ENCODE measurements around the gene PTGER2. TPM values are rescaled to one million over a fixed set of nuclear protein-coding genes. Genes with fewer than 3 reads are reported as not detected.

PTGER2 gene
- total RNA-seq, 2 experiments from 2014 or later, result 4.3 to 4.8 TPM

GRCh38 chr14:52319919-52320318 lies 5.8 kb downstream of the PTGER2 start:
- intact Hi-C loops (cut with DNase I, micrococcal nuclease), result loop anchor here in 1 of 2 experiments (10.0 kb wide), 1 partner anchor 85 kb away; no protein-coding TSS in a partner anchor
- peaks cover 20% of the 10 kb centered on the region for H3K27me3 Mint-ChIP-seq

GRCh38 chr14:52325126-52325525 lies 11.0 kb downstream of the PTGER2 start:
- Histone ChIP-seq H3K36me3 (ENCODE audit: insufficient read depth, low read length) (peaks cover 4% of the 10 kb centered on the region), H3K27me3 (ENCODE audit: control insufficient read depth in 1 of 2, insufficient read depth in 2 of 2, low read length in 2 of 2) (no peaks in the 10 kb centered on the region), H3K27ac (ENCODE audit: low read depth in 1 of 2, low read length in 2 of 2) (no peak overlapping the region), H3K4me1 (ENCODE audit: insufficient read depth, low read length) (peaks cover 11% of the 10 kb centered on the region), H3K9me3 (ENCODE audit: control insufficient read depth in 1 of 2, insufficient read depth in 1 of 2, low read length in 2 of 2) (peaks cover 4 to 12% of the 10 kb centered on the region in 2 experiments), H3K4me3 (ENCODE audit: low read length) (no peak overlapping the region)
- POLR2A ChIA-PET, result interaction anchor here (1.3 to 2.4 kb wide), 2 partner anchors 11 to 13 kb away, joined by 3 to 9 read pairs; partner anchors contain the start of gene PTGER2
- intact Hi-C loops (cut with DNase I, micrococcal nuclease), result no loop called here
- H3K9me3 Mint-ChIP-seq, result peaks cover 4% of the 10 kb centered on the region
- CTCF ChIA-PET, result no interaction called here
- H3K27ac Mint-ChIP-seq, result peak overlapping the region; percentile 10
- no peaks in the 10 kb centered on the region for H3K27me3 Mint-ChIP-seq
- peaks cover 46% of the 10 kb centered on the region for H3K36me3 Mint-ChIP-seq (ENCODE audit: low read depth)
- DNase-seq (peak in 4 of 14 experiments; percentile 13 to 70 (median 66)), ATAC-seq (ENCODE audit: poor library complexity) (peak; percentile 46)
- H3K4me3 Mint-ChIP-seq, result no peak overlapping the region
- TF ChIP-seq CTCF (IDR thresholded peaks at IDR 0.05), result no peak
- H3K4me1 Mint-ChIP-seq (ENCODE audit: low read depth), result peaks cover 25% of the 10 kb centered on the region

More at GRCh38 chr14:52319919-52320318, 5.8 kb downstream of the PTGER2 start:
- peak overlapping the region; percentile 40 for H3K27ac Mint-ChIP-seq
- Histone ChIP-seq H3K9me3 (ENCODE audit: control insufficient read depth in 1 of 2, insufficient read depth in 1 of 2, low read length in 2 of 2) (peaks cover 4 to 12% of the 10 kb centered on the region in 2 experiments), H3K4me1 (ENCODE audit: insufficient read depth, low read length) (peaks cover 21% of the 10 kb centered on the region), H3K4me3 (ENCODE audit: low read length) (no peak overlapping the region), H3K27ac (ENCODE audit: low read depth in 1 of 2, low read length in 2 of 2) (no peak overlapping the region), H3K27me3 (ENCODE audit: control insufficient read depth in 1 of 2, insufficient read depth in 2 of 2, low read length in 2 of 2) (no peaks in the 10 kb centered on the region), H3K36me3 (ENCODE audit: insufficient read depth, low read length) (no peaks in the 10 kb centered on the region)
- TF ChIP-seq CTCF (IDR thresholded peaks at IDR 0.05), result no peak
- peaks cover 43% of the 10 kb centered on the region for H3K36me3 Mint-ChIP-seq (ENCODE audit: low read depth)
- H3K9me3 Mint-ChIP-seq, result peaks cover 4% of the 10 kb centered on the region
- no peak for DNase-seq
- ATAC-seq (ENCODE audit: poor library complexity), result no peak
- H3K4me3 Mint-ChIP-seq, result peak overlapping the region; percentile 74
- H3K4me1 Mint-ChIP-seq (ENCODE audit: low read depth), result peaks cover 40% of the 10 kb centered on the region
- ChIA-PET POLR2A (interaction anchor here (1.6 kb wide), 1 partner anchor 32 kb away, joined by 4 read pairs; no protein-coding TSS in a partner anchor), CTCF (no interaction called here)

GRCh38 chr14:52325630-52326029 lies 11.5 kb downstream of the PTGER2 start:
- intact Hi-C loops (cut with DNase I, micrococcal nuclease), result no loop called here
- CTCF ChIA-PET, result no interaction called here
- peaks cover 25% of the 10 kb centered on the region for H3K4me1 Mint-ChIP-seq (ENCODE audit: low read depth)

More at GRCh38 chr14:52325630-52326029, 11.5 kb downstream of the PTGER2 start:
- ATAC-seq (ENCODE audit: poor library complexity), result no peak
- H3K4me1 ChIP-seq (ENCODE audit: insufficient read depth, low read length), result peaks cover 11% of the 10 kb centered on the region
- no peak overlapping the region for H3K4me3 Mint-ChIP-seq
- H3K36me3 ChIP-seq (ENCODE audit: insufficient read depth, low read length), result peaks cover 4% of the 10 kb centered on the region
- peaks cover 4% of the 10 kb centered on the region for H3K9me3 Mint-ChIP-seq
- peaks cover 44% of the 10 kb centered on the region for H3K36me3 Mint-ChIP-seq (ENCODE audit: low read depth)
- POLR2A ChIA-PET, result interaction anchor here (1.3 to 2.4 kb wide), 2 partner anchors 11 to 12 kb away, joined by 3 to 9 read pairs; partner anchors contain the start of gene PTGER2
- peaks cover 4 to 12% of the 10 kb centered on the region in 2 experiments for H3K9me3 ChIP-seq (ENCODE audit: control insufficient read depth in 1 of 2, insufficient read depth in 1 of 2, low read length in 2 of 2)
- peak overlapping the region; percentile 10 for H3K27ac Mint-ChIP-seq
- no peak overlapping the region for H3K4me3 ChIP-seq (ENCODE audit: low read length)
- DNase-seq, result no peak
- H3K27ac ChIP-seq (ENCODE audit: low read depth in 1 of 2, low read length in 2 of 2), result no peak overlapping the region
- no peak for TF ChIP-seq CTCF (IDR thresholded peaks at IDR 0.05)
- H3K27me3 ChIP-seq (ENCODE audit: control insufficient read depth in 1 of 2, insufficient read depth in 2 of 2, low read length in 2 of 2), result no peaks in the 10 kb centered on the region
- no peaks in the 10 kb centered on the region for H3K27me3 Mint-ChIP-seq
